GM15510 (cell line): ENCODE data around the gene FSTL5.

ENCODE experiments used
- POLR2A ChIP-seq: IDR thresholded peaks from 3 replicates; pipeline ENCODE4 v1.6.1; 2011; ENCODE audit warnings: borderline replicate concordance; ENCODE audit not compliant: insufficient read length; ENCODE audit errors: extremely low read depth

FSTL5 gene

GRCh38 chr4:161919442-161920220 is 244.2 kb downstream of the FSTL5 start:
- no peak for TF ChIP-seq POLR2A

GRCh38 chr4:161916035-161916434 is 247.8 kb downstream of the FSTL5 start:
- TF ChIP-seq POLR2A, result no peak

DNA sequence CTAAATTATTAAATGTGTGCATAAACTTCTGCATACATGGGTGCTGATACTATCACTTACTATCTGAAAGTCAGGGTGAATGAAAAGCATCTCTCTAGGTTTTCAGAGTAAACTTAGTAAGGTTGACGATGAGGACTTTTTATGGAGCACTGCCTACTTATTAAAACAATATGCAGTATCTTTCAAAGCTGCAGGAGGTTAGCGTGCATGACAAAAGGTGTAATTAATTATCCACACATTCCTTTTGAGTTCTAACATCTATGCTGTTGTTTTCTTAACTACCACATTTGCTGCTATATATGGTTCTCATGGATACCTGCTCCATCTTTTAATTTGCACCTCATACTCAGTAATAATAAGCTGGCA is 256.2 kb downstream of the FSTL5 start:
- no peak for TF ChIP-seq POLR2A

DNA sequence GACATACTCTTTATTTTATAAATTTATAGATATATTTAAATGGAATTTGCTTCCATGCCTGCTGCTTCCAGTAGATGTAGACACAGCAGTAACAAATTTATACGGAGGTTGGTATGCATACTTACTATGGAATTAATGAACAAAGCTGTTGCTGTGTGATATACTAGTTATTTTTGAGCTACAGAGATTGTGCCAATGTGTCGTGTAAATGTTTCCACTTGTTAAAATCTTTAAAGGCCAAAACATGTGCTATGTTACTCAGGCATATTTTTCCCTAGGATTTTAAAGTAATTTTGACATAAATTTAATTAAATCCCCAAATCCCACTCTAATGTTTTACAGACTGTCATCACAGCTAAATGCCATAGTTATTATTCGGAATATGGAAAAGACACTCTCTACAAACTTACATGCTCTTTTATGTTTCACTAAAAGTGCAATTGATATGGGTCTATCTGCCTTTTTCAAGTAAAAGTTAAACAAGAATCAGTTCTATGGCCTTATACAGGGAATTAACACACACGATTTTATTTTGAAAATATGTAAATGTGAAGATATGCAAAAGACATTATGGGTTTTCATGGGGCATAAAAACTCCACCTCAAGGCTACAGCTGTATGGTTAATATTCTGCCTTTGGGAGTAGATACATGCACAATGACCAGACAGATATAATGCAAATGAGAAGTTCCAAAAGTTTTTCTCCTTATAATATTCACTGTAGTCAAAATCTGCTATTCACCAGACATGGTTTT is 256.8 kb downstream of the FSTL5 start:
- no peak for TF ChIP-seq POLR2A

DNA sequence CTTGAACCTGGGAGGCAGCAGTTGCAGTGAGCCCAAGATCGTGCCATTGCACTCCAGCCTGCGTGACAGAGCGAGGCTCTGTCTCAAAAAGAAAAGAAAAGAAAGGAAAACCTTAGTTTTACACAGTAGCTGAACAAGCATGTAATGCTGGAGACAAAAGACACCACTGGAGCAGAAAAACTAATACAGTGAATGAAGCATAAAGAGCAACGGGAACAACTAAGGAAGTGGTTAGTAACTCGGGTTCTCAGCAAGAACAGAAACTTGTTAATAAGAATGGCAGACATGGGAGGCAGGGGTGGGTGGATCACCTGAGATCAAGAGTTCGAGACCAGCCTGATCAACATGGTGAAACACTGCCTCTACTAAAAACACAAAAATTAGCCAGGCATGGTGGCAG is 263.7 kb downstream of the FSTL5 start:
- TF ChIP-seq POLR2A, result no peak

DNA sequence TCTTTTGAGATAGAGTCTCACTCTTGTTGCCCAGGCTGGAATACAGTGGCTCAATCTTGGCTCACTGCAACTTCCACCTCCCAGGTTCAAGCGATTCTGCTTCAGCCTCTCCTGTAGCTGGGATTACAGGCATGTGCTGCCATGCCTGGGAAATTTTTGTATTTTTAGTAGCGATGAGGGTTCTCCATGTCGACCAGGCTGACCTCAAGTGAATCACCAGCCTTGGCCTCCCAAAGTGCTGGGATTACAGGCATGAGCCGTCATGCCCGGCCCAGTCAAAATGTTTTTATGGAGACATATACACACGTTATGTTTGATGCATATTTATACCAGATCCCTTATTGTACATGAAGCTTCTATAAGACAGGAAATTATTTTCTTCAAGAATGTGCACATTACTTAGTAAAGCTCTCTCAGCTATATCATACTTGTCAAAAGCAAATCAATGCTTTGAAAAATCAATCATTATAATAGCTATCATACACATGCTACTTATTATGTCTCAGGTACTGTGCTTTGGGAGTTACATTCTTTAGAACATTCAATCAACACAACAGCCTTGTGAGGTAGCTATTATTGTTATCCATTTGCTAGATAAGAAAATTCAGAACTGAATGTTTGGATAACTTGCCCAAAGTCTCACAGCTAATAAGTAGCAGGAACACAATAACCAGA is 269.2 kb downstream of the FSTL5 start:
- TF ChIP-seq POLR2A, result no peak

DNA sequence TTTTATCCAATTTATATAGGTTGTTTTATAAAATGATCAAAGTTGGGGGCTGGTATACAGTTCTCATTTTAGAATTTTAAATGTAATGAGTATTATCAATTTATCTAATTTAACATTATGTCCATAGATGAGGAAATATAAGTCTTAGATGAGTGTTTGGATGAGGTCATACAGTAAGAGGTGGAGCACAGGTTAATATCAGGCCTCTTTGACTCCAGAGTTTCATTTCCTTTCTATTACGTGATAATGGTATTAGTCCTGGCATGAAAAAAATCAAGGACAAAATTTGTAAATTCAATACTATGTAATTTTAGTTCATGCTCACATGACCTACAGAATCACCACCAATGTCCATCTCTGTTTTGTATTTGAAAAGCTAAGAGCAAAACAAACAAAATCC is 269.8 kb downstream of the FSTL5 start:
- no peak for TF ChIP-seq POLR2A

GRCh38 chr4:161893566-161893965 is 270.2 kb downstream of the FSTL5 start:
- TF ChIP-seq POLR2A, result no peak

DNA sequence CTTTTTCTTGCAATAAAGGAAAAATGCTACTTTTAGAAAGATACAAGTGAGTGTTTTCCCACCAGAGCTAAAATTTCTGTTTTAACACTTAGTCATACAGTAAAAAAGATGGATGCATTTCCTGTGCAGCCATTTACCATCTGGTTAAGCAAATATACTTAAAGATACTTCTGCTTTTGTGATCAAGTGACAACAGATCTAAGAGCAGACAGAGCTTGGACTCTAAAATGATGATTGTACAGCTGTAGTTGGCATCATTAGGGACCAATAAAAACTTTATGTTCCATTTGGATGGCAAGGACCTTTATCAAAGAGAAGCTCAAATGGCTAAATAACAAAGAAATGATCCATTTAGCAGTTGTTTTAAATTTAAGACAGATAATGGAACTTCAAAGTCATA is 270.8 kb downstream of the FSTL5 start:
- no peak for TF ChIP-seq POLR2A

- no peak for TF ChIP-seq POLR2A
These were observed 280.6 kb downstream of the FSTL5 start for GRCh38 chr4:161883157-161883556.

GRCh38 chr4:161881370-161881769 is 282.4 kb downstream of the FSTL5 start:
- TF ChIP-seq POLR2A, result no peak

- no peak for TF ChIP-seq POLR2A
These were observed 294.3 kb downstream of the FSTL5 start for GRCh38 chr4:161869511-161869910.

DNA sequence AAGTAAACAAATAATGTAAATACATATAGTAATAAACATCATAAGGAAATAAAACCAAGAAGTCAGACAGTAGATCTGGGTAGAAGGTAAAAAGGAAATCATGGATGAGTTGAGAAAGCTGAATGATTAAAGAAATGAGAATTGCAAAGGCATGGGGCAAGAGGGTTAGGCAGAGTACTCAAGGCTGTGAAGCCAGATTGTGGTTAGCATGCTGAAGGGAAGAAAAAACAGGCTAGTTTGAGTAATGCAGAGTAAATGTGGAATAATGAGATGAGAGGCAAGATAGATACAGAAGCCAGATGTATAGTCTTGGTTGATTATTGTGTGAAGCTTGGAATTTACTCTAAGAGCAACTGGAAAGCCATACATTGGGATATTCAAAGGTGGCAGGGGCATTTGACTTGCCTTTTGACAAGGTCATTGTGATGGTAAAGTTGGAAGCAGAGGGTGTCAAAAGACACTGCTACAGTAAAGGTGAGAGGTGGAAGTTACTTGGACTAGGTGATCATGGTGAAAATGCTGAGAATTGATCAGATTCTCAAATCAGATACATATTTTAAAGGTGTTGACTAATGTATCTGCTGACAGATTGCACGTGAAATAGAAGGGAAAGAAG is 307.0 kb downstream of the FSTL5 start:
- no peak for TF ChIP-seq POLR2A

GRCh38 chr4:161850631-161851030 is 313.2 kb downstream of the FSTL5 start:
- no peak for TF ChIP-seq POLR2A

- TF ChIP-seq POLR2A, result no peak
These were observed 322.0 kb downstream of the FSTL5 start for GRCh38 chr4:161841759-161842158.
